Esophagus (tissue), 2 donors: ENCODE measurements around the gene IFNK. TPM values are rescaled to one million over a fixed set of nuclear protein-coding genes. Genes with fewer than 3 reads are reported as not detected.

Source experiments
- H3K27ac ChIP-seq, 2 donors: one replicate each; pipeline ENCODE4 v1.5.1; 2013; ENCODE audit warnings: low read depth in 2 of 2, mild to moderate bottlenecking in 2 of 2, inconsistent platforms in 1 of 2, low read length in 1 of 2, moderate library complexity in 1 of 2
- H3K27me3 ChIP-seq, 2 donors: one replicate each; pipeline ENCODE4 v1.6.1; 2013; ENCODE audit warnings: low read length in 2 of 2, control low read depth in 1 of 2, mild to moderate bottlenecking in 1 of 2; ENCODE audit not compliant: insufficient read depth in 2 of 2, control insufficient read depth in 1 of 2
- H3K36me3 ChIP-seq, 2 donors: one replicate each; pipeline ENCODE4 v1.6.1; 2013; ENCODE audit warnings: low read length in 1 of 2; ENCODE audit not compliant: control insufficient read depth in 2 of 2, insufficient read depth in 2 of 2
- H3K4me1 ChIP-seq, 2 donors: one replicate each; pipeline ENCODE4 v1.6.1; 2013; ENCODE audit warnings: low read length in 1 of 2; ENCODE audit not compliant: control insufficient read depth in 2 of 2, insufficient read depth in 2 of 2
- H3K4me3 ChIP-seq, 2 donors: one replicate each; pipeline ENCODE4 v1.5.1; 2013; ENCODE audit warnings: low read length in 2 of 2, mild to moderate bottlenecking in 2 of 2, low read depth in 1 of 2, moderate library complexity in 1 of 2
- H3K9me3 ChIP-seq, 2 donors: one replicate each; pipeline ENCODE4 v1.6.1; 2013; ENCODE audit warnings: mild to moderate bottlenecking in 2 of 2, low read depth in 1 of 2, low read length in 1 of 2, moderate library complexity in 1 of 2; ENCODE audit not compliant: control insufficient read depth in 2 of 2, insufficient read depth in 1 of 2
- WGBS, 2 donors: extraction: QIAGEN DNeasy Blood & Tissue Kit; methylation state at CpG; one replicate each; pipeline ENCODE4 v1.1.7; 2013; 5-methylcytosine and 5-hydroxymethylcytosine counted together
- polyA plus RNA-seq, 2 donors: library from polyadenylated mRNA; stranded (reverse); fragments of 200-250 nt; gene quantifications; one replicate each; pipeline ENCODE4 v1.2.3, GENCODE V29; 2013
- donor health status: healthy with polysubstance abuse.
- donor health status: Bipolar disorder and iron deficiency.

IFNK gene
- polyA plus RNA-seq, 2 donors = not detected

GRCh38 chr9:27534658-27535209, 10.6 kb downstream of the IFNK start:
- Histone ChIP-seq H3K27ac (peak overlapping the region in 1 of 2 donors; percentile 52), H3K27me3 (no peaks in the 10 kb centered on the region), H3K36me3 (no peaks in the 10 kb centered on the region), H3K9me3 (no peaks in the 10 kb centered on the region), H3K4me1 (no peaks in the 10 kb centered on the region), H3K4me3 (no peak overlapping the region)
- WGBS, 2 donors = 83 to 90% methylated on average over 3 of the region's 3 CpGs

- Histone ChIP-seq H3K36me3 (no peaks in the 10 kb centered on the region), H3K27me3 (no peaks in the 10 kb centered on the region), H3K4me3 (no peak overlapping the region), H3K4me1 (no peaks in the 10 kb centered on the region), H3K9me3 (no peaks in the 10 kb centered on the region), H3K27ac (no peak overlapping the region)
- WGBS, 2 donors = 71 to 77% methylated on average over 3 of the region's 3 CpGs
Observed at GRCh38 chr9:27535701-27536118, 11.6 kb downstream of the IFNK start.

- WGBS, 2 donors = 86 to 93% methylated on average over 3 of the region's 3 CpGs
- Histone ChIP-seq H3K4me3 (no peak overlapping the region), H3K9me3 (no peaks in the 10 kb centered on the region), H3K27me3 (no peaks in the 10 kb centered on the region), H3K27ac (no peak overlapping the region), H3K36me3 (no peaks in the 10 kb centered on the region), H3K4me1 (no peaks in the 10 kb centered on the region)
Observed at GRCh38 chr9:27536168-27536567, 12.1 kb downstream of the IFNK start.

GRCh38 chr9:27537027-27537435, 12.9 kb downstream of the IFNK start:
- H3K4me1 ChIP-seq = no peaks in the 10 kb centered on the region
- no peaks in the 10 kb centered on the region for H3K36me3 ChIP-seq
- H3K4me3 ChIP-seq = no peak overlapping the region
- WGBS, 2 donors = 50 to 60% methylated on average over 7 of the region's 7 CpGs
- no peaks in the 10 kb centered on the region for H3K9me3 ChIP-seq
- no peak overlapping the region for H3K27ac ChIP-seq
- no peaks in the 10 kb centered on the region for H3K27me3 ChIP-seq

- Histone ChIP-seq H3K27me3 (no peaks in the 10 kb centered on the region), H3K9me3 (no peaks in the 10 kb centered on the region), H3K4me1 (no peaks in the 10 kb centered on the region), H3K4me3 (no peak overlapping the region), H3K27ac (no peak overlapping the region), H3K36me3 (no peaks in the 10 kb centered on the region)
- 95% methylated on average over 1 of the region's 1 CpG for WGBS, 2 donors
Observed at GRCh38 chr9:27537756-27538155, 13.7 kb downstream of the IFNK start.

GRCh38 chr9:27538647-27539046, 14.6 kb downstream of the IFNK start:
- WGBS, 2 donors = 70 to 84% methylated on average over 3 of the region's 3 CpGs
- no peak overlapping the region for H3K4me3 ChIP-seq
- H3K9me3 ChIP-seq = no peaks in the 10 kb centered on the region
- H3K4me1 ChIP-seq = no peaks in the 10 kb centered on the region
- no peaks in the 10 kb centered on the region for H3K36me3 ChIP-seq
- H3K27me3 ChIP-seq = no peaks in the 10 kb centered on the region
- no peak overlapping the region for H3K27ac ChIP-seq

GRCh38 chr9:27539479-27540441, 15.7 kb downstream of the IFNK start:
- no peaks in the 10 kb centered on the region for H3K36me3 ChIP-seq
- no peaks in the 10 kb centered on the region for H3K9me3 ChIP-seq
- no peaks in the 10 kb centered on the region for H3K27me3 ChIP-seq
- H3K4me1 ChIP-seq = no peaks in the 10 kb centered on the region
- peak overlapping the region; percentile 82 to 84 for H3K27ac ChIP-seq
- 39 to 51% methylated on average over 5 of the region's 5 CpGs for WGBS, 2 donors
- no peak overlapping the region for H3K4me3 ChIP-seq

- H3K4me3 ChIP-seq = no peak overlapping the region
Observed at GRCh38 chr9:27540502-27540901, 16.4 kb downstream of the IFNK start.

GRCh38 chr9:27541740-27542139, 17.6 kb downstream of the IFNK start:
- Histone ChIP-seq H3K36me3 (no peaks in the 10 kb centered on the region), H3K27ac (no peak overlapping the region), H3K4me1 (no peaks in the 10 kb centered on the region), H3K27me3 (no peaks in the 10 kb centered on the region), H3K9me3 (no peaks in the 10 kb centered on the region), H3K4me3 (no peak overlapping the region)
- 64 to 95% methylated on average over 4 of the region's 4 CpGs for WGBS, 2 donors

More at GRCh38 chr9:27540502-27540901, 16.4 kb downstream of the IFNK start:
- H3K9me3 ChIP-seq = no peaks in the 10 kb centered on the region
- no peak overlapping the region for H3K27ac ChIP-seq
- H3K4me1 ChIP-seq = no peaks in the 10 kb centered on the region
- no peaks in the 10 kb centered on the region for H3K36me3 ChIP-seq
- no peaks in the 10 kb centered on the region for H3K27me3 ChIP-seq
- 29 to 50% methylated on average over 1 of the region's 1 CpG for WGBS, 2 donors
